ENCODE measurements around the gene OR5A1. TPM values are rescaled to one million over a fixed set of nuclear protein-coding genes. Genes with fewer than 3 reads are reported as not detected.

OR5A1 gene
- total and polyA plus RNA-seq, 2 donors (not counting 3 experiments of a cell fraction or from before 2014, with no cell fraction given): not detected

DNA sequence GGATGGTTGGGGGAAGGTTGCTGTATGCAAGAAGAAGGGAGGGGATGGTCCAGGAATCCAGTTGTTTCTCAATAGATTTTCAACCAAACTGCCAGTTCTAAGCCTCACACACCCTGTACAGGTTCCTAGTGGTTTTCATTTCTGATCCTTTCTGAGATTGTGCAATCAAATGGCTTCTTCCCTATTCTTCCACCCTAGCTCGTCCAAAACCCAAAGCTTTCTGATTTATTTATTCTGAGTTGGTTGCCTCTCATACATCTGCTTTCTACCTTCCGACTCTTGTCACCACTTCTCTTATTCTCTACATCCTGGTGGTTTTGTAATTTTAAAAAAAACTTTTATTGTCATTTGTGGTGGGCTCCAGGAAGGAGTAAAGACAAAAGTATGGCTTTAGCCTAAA, 22.6 kb upstream of the OR5A1 start:
- no peak for FAIRE-seq
- no peak for DNase-seq (ENCODE audit: low read depth, low spot score)
- no peaks in the 10 kb centered on the region for H4K20me1 ChIP-seq (replicated peaks; ENCODE audit: control insufficient read depth, extremely low read depth, insufficient read depth, low read length)
- no peak overlapping the region for H3K9ac ChIP-seq (replicated peaks; ENCODE audit: extremely low read depth, insufficient read depth, low read length)
- no peaks in the 10 kb centered on the region for H3K27me3 ChIP-seq (ENCODE audit: control insufficient read depth in 2 of 2, insufficient read depth in 2 of 2, low read length in 2 of 2)
- no peaks in the 10 kb centered on the region for H3K9me3 ChIP-seq (replicated peaks; ENCODE audit: control insufficient read depth, insufficient read depth, low read length)
- no peak overlapping the region for H3K4me2 ChIP-seq (ENCODE audit: insufficient read depth, low read length)
- no peaks in the 10 kb centered on the region for H3K79me2 ChIP-seq (ENCODE audit: control insufficient read depth, insufficient read depth, low read length)
- H3K9me1 ChIP-seq (replicated peaks; ENCODE audit: control insufficient read depth, extremely low read depth, insufficient read depth, low read length): no peaks in the 10 kb centered on the region
- intact Hi-C loops (cut with micrococcal nuclease): no loop called here
- TF ChIP-seq MYC (IDR thresholded peaks at IDR 0.05; ENCODE audit: low read depth, low read length): no peak
- no peak for TF ChIP-seq GATA2 (IDR thresholded peaks at IDR 0.05; ENCODE audit: insufficient read depth, insufficient read length, low read depth, low read length)
- TF ChIP-seq POLR2AphosphoS5 (IDR thresholded peaks at IDR 0.05; ENCODE audit: insufficient read depth, low read depth, low read length): no peak
- TF ChIP-seq POLR2A (IDR thresholded peaks at IDR 0.05; ENCODE audit: low read depth, low read length): no peak
- TF ChIP-seq, protein P1, sequence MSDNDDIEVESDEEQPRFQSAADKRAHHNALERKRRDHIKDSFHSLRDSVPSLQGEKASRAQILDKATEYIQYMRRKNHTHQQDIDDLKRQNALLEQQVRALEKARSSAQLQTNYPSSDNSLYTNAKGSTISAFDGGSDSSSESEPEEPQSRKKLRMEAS (IDR thresholded peaks at IDR 0.05; ENCODE audit: insufficient read depth, insufficient read length): no peak
- TF ChIP-seq FOS (IDR thresholded peaks at IDR 0.05; ENCODE audit: borderline replicate concordance, insufficient read depth, low read length): no peak
- TF ChIP-seq EZH2 (IDR thresholded peaks at IDR 0.05; ENCODE audit: borderline replicate concordance, low read depth, low read length, severe bottlenecking): no peak
- TF ChIP-seq JUN (IDR thresholded peaks at IDR 0.05; ENCODE audit: borderline replicate concordance, insufficient read depth, insufficient read length, low read depth): no peak
- TF ChIP-seq, protein P2, sequence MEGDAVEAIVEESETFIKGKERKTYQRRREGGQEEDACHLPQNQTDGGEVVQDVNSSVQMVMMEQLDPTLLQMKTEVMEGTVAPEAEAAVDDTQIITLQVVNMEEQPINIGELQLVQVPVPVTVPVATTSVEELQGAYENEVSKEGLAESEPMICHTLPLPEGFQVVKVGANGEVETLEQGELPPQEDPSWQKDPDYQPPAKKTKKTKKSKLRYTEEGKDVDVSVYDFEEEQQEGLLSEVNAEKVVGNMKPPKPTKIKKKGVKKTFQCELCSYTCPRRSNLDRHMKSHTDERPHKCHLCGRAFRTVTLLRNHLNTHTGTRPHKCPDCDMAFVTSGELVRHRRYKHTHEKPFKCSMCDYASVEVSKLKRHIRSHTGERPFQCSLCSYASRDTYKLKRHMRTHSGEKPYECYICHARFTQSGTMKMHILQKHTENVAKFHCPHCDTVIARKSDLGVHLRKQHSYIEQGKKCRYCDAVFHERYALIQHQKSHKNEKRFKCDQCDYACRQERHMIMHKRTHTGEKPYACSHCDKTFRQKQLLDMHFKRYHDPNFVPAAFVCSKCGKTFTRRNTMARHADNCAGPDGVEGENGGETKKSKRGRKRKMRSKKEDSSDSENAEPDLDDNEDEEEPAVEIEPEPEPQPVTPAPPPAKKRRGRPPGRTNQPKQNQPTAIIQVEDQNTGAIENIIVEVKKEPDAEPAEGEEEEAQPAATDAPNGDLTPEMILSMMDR (IDR thresholded peaks at IDR 0.05; ENCODE audit: extremely low read depth in 1 of 2, insufficient read depth in 1 of 2, low read depth in 1 of 2, low read length in 2 of 2): no peak
- ChIA-PET CTCF (interaction anchor here (1.1 kb wide), 1 partner anchor 14 kb away, joined by 3 read pairs; no protein-coding TSS in a partner anchor), POLR2A (no interaction called here)
- H3K36me3 ChIP-seq (ENCODE audit: control insufficient read depth in 2 of 2, extremely low read depth in 1 of 2, insufficient read depth in 2 of 2, low read length in 2 of 2): no peaks in the 10 kb centered on the region
- H2AFZ ChIP-seq (ENCODE audit: low read depth, low read length): no peak overlapping the region
- H3K4me1 ChIP-seq (ENCODE audit: control insufficient read depth, extremely low read depth, insufficient read depth, low read length): no peaks in the 10 kb centered on the region
- no peak overlapping the region for H3K4me3 ChIP-seq (replicated peaks in 1 of 3; ENCODE audit: insufficient read depth in 1 of 3, low read depth in 1 of 3, low read length in 3 of 3)
- H3K27ac ChIP-seq (ENCODE audit: insufficient read depth, low read depth, low read length): no peak overlapping the region
- BruUV-seq (replicated peaks): no TSS peak
- dilution Hi-C loops (cut with MboI; ENCODE audit: extremely low pct_ligation_motif_present, low sequenced_read_pairs): no loop called here

Data from endothelial cell of umbilical vein (primary cell).